Endodermal cell (in vitro differentiated cells): ENCODE measurements around the gene LTBP1. TPM values are rescaled to one million over a fixed set of nuclear protein-coding genes. Genes with fewer than 3 reads are reported as not detected.

ENCODE experiments used
- DNase-seq: peaks from one replicate; pipeline ENCODE4 v3.0.0-alpha.2; 2017
- H3K27ac ChIP-seq: 2 replicates; pipeline ENCODE4 v1.5.1; 2013; ENCODE audit warnings: mild to moderate bottlenecking, low read depth, low read length, moderate library complexity
- H3K27me3 ChIP-seq: 2 replicates; pipeline ENCODE4 v1.6.1; 2013; ENCODE audit warnings: mild to moderate bottlenecking, low read length, moderate library complexity; ENCODE audit not compliant: insufficient read depth, control insufficient read depth, poor library complexity, severe bottlenecking
- H3K36me3 ChIP-seq: 2 replicates; pipeline ENCODE4 v1.7.0; 2013; ENCODE audit warnings: mild to moderate bottlenecking, low read length, moderate library complexity; ENCODE audit not compliant: control insufficient read depth, insufficient read depth
- H3K4me1 ChIP-seq: one replicate; pipeline ENCODE4 v1.7.0; 2013; ENCODE audit warnings: low read length; ENCODE audit not compliant: control insufficient read depth, insufficient read depth
- H3K4me3 ChIP-seq: 2 replicates; pipeline ENCODE4 v1.5.1; 2013; ENCODE audit warnings: mild to moderate bottlenecking, low read length, moderate library complexity
- H3K9ac ChIP-seq: 2 replicates; pipeline ENCODE4 v1.6.1; 2013; ENCODE audit warnings: mild to moderate bottlenecking, low read length, moderate library complexity; ENCODE audit not compliant: poor library complexity, severe bottlenecking; ENCODE audit errors: extremely low read depth
- H3K9me3 ChIP-seq: 2 replicates; pipeline ENCODE4 v1.6.1; 2013; ENCODE audit warnings: mild to moderate bottlenecking, low read length, moderate library complexity; ENCODE audit not compliant: control insufficient read depth
- H3K27ac Mint-ChIP-seq: 2 replicates; pipeline ENCODE4 v1.8.0; 2020; ENCODE audit warnings: mixed read lengths
- H3K27me3 Mint-ChIP-seq: 2 replicates; pipeline ENCODE4 v1.8.0; 2021; ENCODE audit warnings: mild to moderate bottlenecking, mixed read lengths; ENCODE audit not compliant: insufficient read depth
- H3K36me3 Mint-ChIP-seq: 2 replicates; pipeline ENCODE4 v1.8.0; 2020; ENCODE audit warnings: low read depth, mixed read lengths
- H3K4me1 Mint-ChIP-seq: 2 replicates; pipeline ENCODE4 v1.8.0; 2020; ENCODE audit warnings: mixed read lengths
- H3K4me3 Mint-ChIP-seq: 2 replicates; pipeline ENCODE4 v1.8.0; 2020; ENCODE audit warnings: mild to moderate bottlenecking, moderate library complexity, mixed read lengths
- H3K9me3 Mint-ChIP-seq: 2 replicates; pipeline ENCODE4 v1.8.0; 2020; ENCODE audit warnings: mild to moderate bottlenecking, mixed read lengths
- WGBS, 2 experiments: methylation state at CpG; one replicate each; pipeline versions ENCODE4 v1.1.5 to v1.1.7; 2013; ENCODE audit warnings: missing lambda C conversion rate in 2 of 2, mixed read lengths in 1 of 2; ENCODE audit not compliant: insufficient coverage in 1 of 2, insufficient read length in 1 of 2; 5-methylcytosine and 5-hydroxymethylcytosine counted together
- total RNA-seq, 2 donors: library from RNA; stranded (reverse); fragmentation: NEBNext Ultra II Directional in 1 of 2; extraction: Animal tissue kit (Norgen Biotek cat#: 25700) in 1 of 2; gene quantifications; 2 replicates in 1 of 2; 3 replicates in 1 of 2; pipeline ENCODE4 v1.2.1, GENCODE V29; 2021
- TF ChIP-seq, protein P1 (sequence below): fragments of 200-600 bp; sonication (generic); conservative IDR thresholded peaks from 2 replicates; pipeline ENCODE4 v1.5.0; 2021; ENCODE audit warnings: antibody characterized with exemption, mild to moderate bottlenecking

LTBP1 gene
- total RNA-seq, 2 donors from 2014 or later, result 43.2 to 43.4 TPM

DNA sequence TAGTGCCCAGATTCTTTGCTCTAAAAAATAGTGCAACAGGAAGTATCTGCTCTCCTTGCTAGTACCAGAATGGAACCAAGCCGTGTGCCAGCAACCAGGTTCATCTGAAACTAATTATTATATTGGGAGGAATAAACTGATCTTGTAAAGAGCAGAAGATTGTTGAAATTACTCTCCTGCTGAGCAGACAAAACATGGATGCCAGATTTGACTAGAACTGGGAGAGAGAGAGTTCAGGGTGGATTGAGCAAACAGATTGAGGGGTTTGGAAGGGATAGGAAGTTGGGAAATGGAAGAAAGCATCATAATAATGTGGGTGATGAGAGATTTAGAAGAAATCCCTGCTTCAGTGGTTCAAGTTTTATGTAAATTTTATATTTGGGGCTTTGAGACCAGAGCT lies 369.6 kb downstream of the LTBP1 start:
- H3K4me3 Mint-ChIP-seq, result no peak overlapping the region
- 93 to 100% methylated on average over 1 of the region's 1 CpG for WGBS, 2 experiments
- no peak overlapping the region for H3K27ac Mint-ChIP-seq
- Histone ChIP-seq H3K4me3 (no peak overlapping the region), H3K27me3 (no peaks in the 10 kb centered on the region), H3K9me3 (no peaks in the 10 kb centered on the region), H3K9ac (no peak overlapping the region), H3K27ac (no peak overlapping the region), H3K36me3 (no peaks in the 10 kb centered on the region), H3K4me1 (no peaks in the 10 kb centered on the region)
- TF ChIP-seq, protein P1, sequence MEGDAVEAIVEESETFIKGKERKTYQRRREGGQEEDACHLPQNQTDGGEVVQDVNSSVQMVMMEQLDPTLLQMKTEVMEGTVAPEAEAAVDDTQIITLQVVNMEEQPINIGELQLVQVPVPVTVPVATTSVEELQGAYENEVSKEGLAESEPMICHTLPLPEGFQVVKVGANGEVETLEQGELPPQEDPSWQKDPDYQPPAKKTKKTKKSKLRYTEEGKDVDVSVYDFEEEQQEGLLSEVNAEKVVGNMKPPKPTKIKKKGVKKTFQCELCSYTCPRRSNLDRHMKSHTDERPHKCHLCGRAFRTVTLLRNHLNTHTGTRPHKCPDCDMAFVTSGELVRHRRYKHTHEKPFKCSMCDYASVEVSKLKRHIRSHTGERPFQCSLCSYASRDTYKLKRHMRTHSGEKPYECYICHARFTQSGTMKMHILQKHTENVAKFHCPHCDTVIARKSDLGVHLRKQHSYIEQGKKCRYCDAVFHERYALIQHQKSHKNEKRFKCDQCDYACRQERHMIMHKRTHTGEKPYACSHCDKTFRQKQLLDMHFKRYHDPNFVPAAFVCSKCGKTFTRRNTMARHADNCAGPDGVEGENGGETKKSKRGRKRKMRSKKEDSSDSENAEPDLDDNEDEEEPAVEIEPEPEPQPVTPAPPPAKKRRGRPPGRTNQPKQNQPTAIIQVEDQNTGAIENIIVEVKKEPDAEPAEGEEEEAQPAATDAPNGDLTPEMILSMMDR, result no peak
- no peak for DNase-seq
- H3K4me1 Mint-ChIP-seq, result peaks cover 3% of the 10 kb centered on the region
- H3K36me3 Mint-ChIP-seq, result no peaks in the 10 kb centered on the region
- no peaks in the 10 kb centered on the region for H3K27me3 Mint-ChIP-seq
- H3K9me3 Mint-ChIP-seq, result no peaks in the 10 kb centered on the region

DNA sequence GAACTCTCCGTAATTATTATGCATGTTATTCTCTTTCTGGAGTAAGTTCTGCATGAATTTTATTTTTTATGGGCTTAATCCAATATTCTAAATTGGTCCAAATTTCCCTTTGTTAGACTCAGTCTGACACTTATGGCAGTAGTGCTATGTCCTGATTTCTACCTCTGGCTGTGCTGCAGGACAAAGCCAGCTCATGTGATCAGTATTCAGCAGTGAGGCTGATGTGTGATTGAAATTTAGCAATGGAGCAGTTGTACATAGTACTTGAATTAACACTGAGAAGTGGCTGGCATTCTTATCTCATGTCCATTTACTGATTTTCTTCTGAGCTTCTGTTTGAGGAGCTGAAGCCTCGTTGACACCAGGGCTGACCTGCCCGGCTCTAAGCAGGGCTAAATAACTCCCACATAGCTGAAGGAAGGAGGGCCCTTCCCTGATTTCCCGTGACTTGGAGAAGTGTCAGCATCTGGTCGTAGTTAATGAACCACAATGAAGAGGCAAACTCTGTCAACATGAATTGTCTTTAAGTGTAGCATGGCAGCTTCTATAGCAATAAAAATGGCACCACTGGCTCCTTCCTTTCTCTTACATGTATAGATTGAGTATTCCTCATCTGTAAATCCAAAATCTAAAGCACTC lies 370.7 kb downstream of the LTBP1 start:
- H3K27ac Mint-ChIP-seq, result no peak overlapping the region
- H3K36me3 ChIP-seq, result no peaks in the 10 kb centered on the region
- H3K27me3 ChIP-seq, result no peaks in the 10 kb centered on the region
- H3K27ac ChIP-seq, result no peak overlapping the region
- no peak for DNase-seq
- peaks cover 3% of the 10 kb centered on the region for H3K4me1 Mint-ChIP-seq
- H3K9me3 ChIP-seq, result no peaks in the 10 kb centered on the region
- H3K9ac ChIP-seq, result no peak overlapping the region
- H3K4me1 ChIP-seq, result no peaks in the 10 kb centered on the region
- no peaks in the 10 kb centered on the region for H3K27me3 Mint-ChIP-seq
- H3K36me3 Mint-ChIP-seq, result no peaks in the 10 kb centered on the region
- no peak overlapping the region for H3K4me3 Mint-ChIP-seq
- no peak overlapping the region for H3K4me3 ChIP-seq
- 89 to 91% methylated on average over 3 to 5 of the region's 5 CpGs for WGBS, 2 experiments
- TF ChIP-seq, protein P1, result no peak
- no peaks in the 10 kb centered on the region for H3K9me3 Mint-ChIP-seq

DNA sequence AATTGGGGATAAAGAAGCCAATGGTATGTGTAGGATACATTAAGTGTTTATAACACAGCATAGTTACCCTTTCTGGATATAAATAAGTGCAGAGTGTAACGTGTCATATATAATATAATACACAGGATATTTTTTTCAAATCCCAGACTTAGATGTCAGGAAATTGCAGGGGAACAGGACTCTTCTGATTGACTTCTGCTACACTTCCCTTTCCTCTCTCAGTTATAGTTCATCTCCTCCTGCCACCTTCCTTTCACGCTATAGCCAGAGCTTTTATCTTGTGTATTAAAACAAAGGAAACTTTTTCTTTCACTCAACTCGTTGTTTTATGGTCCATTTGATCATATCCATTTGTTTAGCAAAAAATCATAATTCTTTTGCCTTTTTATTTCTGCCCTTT lies 371.7 kb downstream of the LTBP1 start:
- peaks cover 3% of the 10 kb centered on the region for H3K4me1 Mint-ChIP-seq
- H3K27me3 ChIP-seq, result no peaks in the 10 kb centered on the region
- H3K4me1 ChIP-seq, result no peaks in the 10 kb centered on the region
- H3K27ac ChIP-seq, result no peak overlapping the region
- no peaks in the 10 kb centered on the region for H3K27me3 Mint-ChIP-seq
- TF ChIP-seq, protein P1, result no peak
- no peaks in the 10 kb centered on the region for H3K9me3 ChIP-seq
- no peak overlapping the region for H3K27ac Mint-ChIP-seq
- WGBS, 2 experiments, result 83 to 92% methylated on average over 2 of the region's 3 CpGs
- no peaks in the 10 kb centered on the region for H3K9me3 Mint-ChIP-seq
- H3K4me3 Mint-ChIP-seq, result no peak overlapping the region
- H3K36me3 Mint-ChIP-seq, result no peaks in the 10 kb centered on the region
- no peaks in the 10 kb centered on the region for H3K36me3 ChIP-seq
- no peak overlapping the region for H3K9ac ChIP-seq
- H3K4me3 ChIP-seq, result no peak overlapping the region
- no peak for DNase-seq
